Measurements from ENCODE around the gene DAB1.
A peak's percentile ranks its signal among the peaks of the same experiment; 100 is the strongest.

Gene DAB1

DNA sequence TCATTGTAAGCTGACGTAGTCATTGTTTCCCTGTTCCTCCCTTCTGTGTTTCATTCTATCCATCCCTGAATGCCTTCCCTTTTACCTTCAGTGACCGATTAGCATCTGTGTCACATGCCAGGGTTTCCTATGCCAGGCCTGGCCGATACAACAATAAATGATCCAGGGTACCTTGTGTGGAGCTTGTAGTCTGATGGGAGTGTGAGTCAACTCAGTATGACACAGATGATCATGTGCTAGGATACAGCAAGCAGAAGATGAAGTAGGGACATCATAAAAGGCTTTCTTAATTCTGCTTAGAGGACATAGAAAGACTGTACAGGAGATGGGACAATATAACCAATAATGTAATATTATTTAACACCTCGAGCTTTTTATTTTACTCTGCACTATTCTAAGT lies 294.0 kb downstream of the DAB1 start:
- no peak for TF ChIP-seq CTCF (conservative IDR thresholded peaks at IDR 0.05; ENCODE audit: low read length)
- DNase-seq (ENCODE audit: low read depth): no peak
- H3K4me3 ChIP-seq (ENCODE audit: low read length): no peak overlapping the region

- DNase-seq (ENCODE audit: low read depth): no peak
- H3K4me3 ChIP-seq (ENCODE audit: low read length): no peak overlapping the region
- TF ChIP-seq CTCF (conservative IDR thresholded peaks at IDR 0.05; ENCODE audit: low read length): no peak
Observed at GRCh38 chr1:57127976-57128375, 295.9 kb downstream of the DAB1 start.

GRCh38 chr1:57124768-57125446 lies 299.0 kb downstream of the DAB1 start:
- TF ChIP-seq CTCF (conservative IDR thresholded peaks at IDR 0.05; ENCODE audit: low read length): peak; percentile 26
- DNase-seq (ENCODE audit: low read depth): peak; percentile 33
- H3K4me3 ChIP-seq (ENCODE audit: low read length): no peak overlapping the region

GRCh38 chr1:57124170-57124569 lies 299.7 kb downstream of the DAB1 start:
- TF ChIP-seq CTCF (conservative IDR thresholded peaks at IDR 0.05; ENCODE audit: low read length): no peak
- no peak for DNase-seq (ENCODE audit: low read depth)
- H3K4me3 ChIP-seq (ENCODE audit: low read length): no peak overlapping the region

DNA sequence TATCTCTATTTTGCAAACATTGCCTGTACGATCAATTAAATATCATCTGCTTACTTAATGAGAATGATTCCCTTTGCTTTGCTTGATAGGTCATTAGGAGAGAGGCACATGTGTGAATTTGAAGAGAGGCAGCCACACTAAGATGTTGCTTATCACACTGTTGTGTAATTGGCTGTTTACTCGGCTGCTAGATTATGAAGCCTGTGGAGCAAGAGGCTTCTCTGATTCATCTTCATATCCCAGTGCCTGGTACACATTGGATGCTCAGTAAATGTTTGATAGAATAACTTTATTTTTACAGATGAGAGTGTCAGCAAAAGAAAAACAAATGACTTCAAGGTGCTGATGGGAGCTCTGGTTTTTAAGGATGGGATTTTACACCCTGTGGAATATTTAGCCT lies 301.8 kb downstream of the DAB1 start:
- TF ChIP-seq CTCF (conservative IDR thresholded peaks at IDR 0.05; ENCODE audit: low read length): no peak
- no peak overlapping the region for H3K4me3 ChIP-seq (ENCODE audit: low read length)
- no peak for DNase-seq (ENCODE audit: low read depth)

GRCh38 chr1:57118948-57119603 lies 304.8 kb downstream of the DAB1 start:
- no peak for TF ChIP-seq CTCF (conservative IDR thresholded peaks at IDR 0.05; ENCODE audit: low read length)
- H3K4me3 ChIP-seq (ENCODE audit: low read length): no peak overlapping the region
- no peak for DNase-seq (ENCODE audit: low read depth)

- no peak overlapping the region for H3K4me3 ChIP-seq (ENCODE audit: low read length)
- no peak for TF ChIP-seq CTCF (conservative IDR thresholded peaks at IDR 0.05; ENCODE audit: low read length)
- no peak for DNase-seq (ENCODE audit: low read depth)
Observed at GRCh38 chr1:57117753-57118152, 306.1 kb downstream of the DAB1 start.

All from AG10803 (cell line).